HL-60 (cell line): ENCODE results near the gene IL1RAPL2.
"Not testable (repeated sequence)": the region's sequence is repeated elsewhere in the genome, so short reads cannot be mapped to it uniquely, and the experiment has no call there.

Experiments
- POLR2AphosphoS5 ChIP-seq: IDR thresholded peaks from 2 replicates; pipeline ENCODE4 v1.6.1; 2012; ENCODE audit warnings: low read depth
- TF ChIP-seq, protein P1 (sequence below): IDR thresholded peaks from one replicate; pipeline ENCODE4 v1.5.1; 2011; ENCODE audit warnings: low read length, control low read depth, inconsistent platforms; ENCODE audit not compliant: insufficient read depth

DNA sequence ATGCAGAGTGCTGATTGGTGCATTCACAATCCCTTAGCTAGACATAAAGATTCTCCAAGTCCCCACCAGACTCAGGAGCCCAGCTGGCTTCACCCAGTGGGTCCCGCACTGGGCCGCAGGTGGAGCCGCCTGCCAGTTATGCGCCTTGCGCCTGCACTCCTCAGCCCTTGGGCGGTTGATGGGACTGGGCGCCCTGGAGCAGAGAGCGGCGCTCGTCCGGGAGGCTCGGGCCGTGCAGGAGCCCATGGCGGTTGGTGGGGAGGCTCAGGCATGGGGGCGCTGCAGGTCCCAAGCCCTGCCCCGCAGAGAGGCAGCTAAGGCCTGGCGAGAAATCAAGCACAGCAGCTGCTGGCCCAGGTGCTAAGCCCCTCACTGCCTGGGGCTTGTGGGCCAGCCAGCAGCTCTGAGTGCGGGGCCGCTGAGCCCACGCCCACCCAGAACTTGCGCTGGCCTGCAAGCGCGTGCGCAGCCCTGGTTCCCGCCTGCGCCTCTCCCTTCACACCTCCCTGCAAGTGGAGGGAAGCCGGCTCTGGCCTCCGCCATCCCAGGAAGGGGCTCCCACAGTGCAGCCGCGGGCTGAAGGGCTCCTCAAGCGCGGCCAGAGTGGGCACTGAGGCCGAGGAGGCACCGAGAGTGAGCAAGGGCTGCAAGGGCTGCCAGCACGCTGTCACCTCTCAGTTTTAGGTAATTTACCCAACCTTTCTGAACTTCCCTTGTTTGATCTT lies 549.8 kb downstream of the IL1RAPL2 start:
- TF ChIP-seq POLR2AphosphoS5 = not testable (repeated sequence)
- TF ChIP-seq, protein P1, sequence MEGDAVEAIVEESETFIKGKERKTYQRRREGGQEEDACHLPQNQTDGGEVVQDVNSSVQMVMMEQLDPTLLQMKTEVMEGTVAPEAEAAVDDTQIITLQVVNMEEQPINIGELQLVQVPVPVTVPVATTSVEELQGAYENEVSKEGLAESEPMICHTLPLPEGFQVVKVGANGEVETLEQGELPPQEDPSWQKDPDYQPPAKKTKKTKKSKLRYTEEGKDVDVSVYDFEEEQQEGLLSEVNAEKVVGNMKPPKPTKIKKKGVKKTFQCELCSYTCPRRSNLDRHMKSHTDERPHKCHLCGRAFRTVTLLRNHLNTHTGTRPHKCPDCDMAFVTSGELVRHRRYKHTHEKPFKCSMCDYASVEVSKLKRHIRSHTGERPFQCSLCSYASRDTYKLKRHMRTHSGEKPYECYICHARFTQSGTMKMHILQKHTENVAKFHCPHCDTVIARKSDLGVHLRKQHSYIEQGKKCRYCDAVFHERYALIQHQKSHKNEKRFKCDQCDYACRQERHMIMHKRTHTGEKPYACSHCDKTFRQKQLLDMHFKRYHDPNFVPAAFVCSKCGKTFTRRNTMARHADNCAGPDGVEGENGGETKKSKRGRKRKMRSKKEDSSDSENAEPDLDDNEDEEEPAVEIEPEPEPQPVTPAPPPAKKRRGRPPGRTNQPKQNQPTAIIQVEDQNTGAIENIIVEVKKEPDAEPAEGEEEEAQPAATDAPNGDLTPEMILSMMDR = not testable (repeated sequence)
